Erythroblast (primary cell): ENCODE data around the gene MED13L.

Experiments
- GATA1 ChIP-seq: IDR thresholded peaks from 2 replicates; pipeline ENCODE4 v1.6.1; 2011; ENCODE audit warnings: low read depth, mild to moderate bottlenecking, control low read depth, low read length, moderate library complexity
- POLR2A ChIP-seq: IDR thresholded peaks from 2 replicates; pipeline ENCODE4 v1.6.1; 2011; ENCODE audit warnings: mild to moderate bottlenecking, low read length

GRCh38 chr12:116248930-116249329 lies 28.6 kb downstream of the MED13L start:
- TF ChIP-seq POLR2A (no peak), GATA1 (no peak)
